ENCODE results near the gene CYP2C18. TPM values are rescaled to one million over a fixed set of nuclear protein-coding genes. Genes with fewer than 3 reads are reported as not detected.

CYP2C18 gene
- total and polyA plus RNA-seq, 2 experiments from 2014 or later, result 17.2 to 19.5 TPM

- Histone ChIP-seq H4K20me1 (ENCODE audit: insufficient read depth, poor library complexity, severe bottlenecking) (no peaks in the 10 kb centered on the region), H3K4me1 (ENCODE audit: insufficient read depth) (no peaks in the 10 kb centered on the region), H3K79me2 (no peaks in the 10 kb centered on the region), H3K27me3 (no peaks in the 10 kb centered on the region), H3K9me3 (ENCODE audit: low read depth) (no peaks in the 10 kb centered on the region), H3K9me2 (replicated peaks; ENCODE audit: insufficient read depth) (no peaks in the 10 kb centered on the region), H2AFZ (no peak overlapping the region), H3K4me3 (no peak overlapping the region), H3K36me3 (replicated peaks; ENCODE audit: insufficient read depth, low read depth) (no peaks in the 10 kb centered on the region), H3K27ac (no peak overlapping the region), H3K4me2 (no peak overlapping the region)
- TF ChIP-seq EZH2phosphoT487 (IDR thresholded peaks at IDR 0.05; ENCODE audit: low read depth, severe bottlenecking, unreplicated experiment) (no peak), EZH2 (IDR thresholded peaks at IDR 0.05; ENCODE audit: borderline replicate concordance) (no peak), CTCF (IDR thresholded peaks at IDR 0.05; ENCODE audit: poor library complexity) (no peak)
- 75% methylated on average over 6 of the region's 6 CpGs for WGBS (ENCODE audit: low lambda C conversion rate, missing lambda C conversion rate)
- DNase-seq (ENCODE audit: low spot score), result no peak
These were observed 17.0 kb upstream of the CYP2C18 start for GRCh38 chr10:94666391-94667102.

- Histone ChIP-seq H3K36me3 (replicated peaks; ENCODE audit: insufficient read depth, low read depth) (no peaks in the 10 kb centered on the region), H3K4me1 (ENCODE audit: insufficient read depth) (no peaks in the 10 kb centered on the region), H3K27ac (no peak overlapping the region), H3K9me3 (ENCODE audit: low read depth) (no peaks in the 10 kb centered on the region), H2AFZ (no peak overlapping the region), H3K4me2 (no peak overlapping the region), H3K79me2 (no peaks in the 10 kb centered on the region), H3K27me3 (no peaks in the 10 kb centered on the region), H3K9me2 (replicated peaks; ENCODE audit: insufficient read depth) (no peaks in the 10 kb centered on the region), H3K4me3 (no peak overlapping the region), H4K20me1 (ENCODE audit: insufficient read depth, poor library complexity, severe bottlenecking) (no peaks in the 10 kb centered on the region)
- 80% methylated on average over 1 of the region's 1 CpG for WGBS (ENCODE audit: low lambda C conversion rate, missing lambda C conversion rate)
- peak; percentile 13 for DNase-seq (ENCODE audit: low spot score)
- no peak for TF ChIP-seq CTCF (IDR thresholded peaks at IDR 0.05; ENCODE audit: poor library complexity)
- no peak for TF ChIP-seq EZH2 (IDR thresholded peaks at IDR 0.05; ENCODE audit: borderline replicate concordance)
- TF ChIP-seq EZH2phosphoT487 (IDR thresholded peaks at IDR 0.05; ENCODE audit: low read depth, severe bottlenecking, unreplicated experiment), result no peak
These were observed 9.8 kb upstream of the CYP2C18 start for GRCh38 chr10:94673614-94674321.

DNA sequence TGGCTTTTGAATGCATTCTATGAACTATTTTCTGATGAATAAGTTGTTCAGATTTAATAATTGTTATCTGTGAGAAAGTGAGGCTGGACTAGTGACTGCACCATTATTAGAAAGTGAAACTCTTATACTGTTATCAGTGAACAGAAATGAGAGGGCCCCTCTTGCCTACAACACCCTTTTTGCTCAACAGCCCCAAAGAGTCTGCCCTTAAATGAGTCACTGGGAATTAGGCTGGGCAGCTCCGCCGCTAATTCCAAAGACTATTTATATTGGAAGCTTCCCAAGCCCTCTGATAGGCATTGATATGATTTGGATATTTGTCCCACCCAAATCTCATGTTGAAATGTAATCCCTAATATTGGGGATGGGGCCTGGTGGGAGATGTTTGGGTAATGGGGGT, 7.0 kb upstream of the CYP2C18 start:
- H3K4me1 ChIP-seq (ENCODE audit: insufficient read depth), result peaks cover 7% of the 10 kb centered on the region
- H3K9me2 ChIP-seq (replicated peaks; ENCODE audit: insufficient read depth), result no peaks in the 10 kb centered on the region
- TF ChIP-seq CTCF (IDR thresholded peaks at IDR 0.05; ENCODE audit: poor library complexity) (no peak), EZH2 (IDR thresholded peaks at IDR 0.05; ENCODE audit: borderline replicate concordance) (no peak), EZH2phosphoT487 (IDR thresholded peaks at IDR 0.05; ENCODE audit: low read depth, severe bottlenecking, unreplicated experiment) (no peak)
- WGBS (ENCODE audit: low lambda C conversion rate, missing lambda C conversion rate), result 94% methylated on average over 2 of the region's 2 CpGs
- no peaks in the 10 kb centered on the region for H4K20me1 ChIP-seq (ENCODE audit: insufficient read depth, poor library complexity, severe bottlenecking)
- H3K4me2 ChIP-seq, result no peak overlapping the region
- no peak overlapping the region for H3K4me3 ChIP-seq
- H3K9me3 ChIP-seq (ENCODE audit: low read depth), result no peaks in the 10 kb centered on the region
- H3K27me3 ChIP-seq, result no peaks in the 10 kb centered on the region
- H2AFZ ChIP-seq, result no peak overlapping the region
- H3K79me2 ChIP-seq, result no peaks in the 10 kb centered on the region
- H3K27ac ChIP-seq, result peak overlapping the region; percentile 71
- DNase-seq (ENCODE audit: low spot score), result no peak
- no peaks in the 10 kb centered on the region for H3K36me3 ChIP-seq (replicated peaks; ENCODE audit: insufficient read depth, low read depth)
